Esophagus muscularis mucosa (tissue), 3 donors: ENCODE measurements around the gene NKAIN2.

ENCODE experiments used
- EP300 ChIP-seq: sonication (generic); formaldehyde crosslinking; IDR thresholded peaks from one replicate; pipeline ENCODE4 v1.6.1; 2017; ENCODE audit warnings: antibody characterized with exemption
- TF ChIP-seq, protein P1 (sequence below), 3 experiments: fragments of 200-600 bp in 2 of 3; fragments of 450-650 bp in 1 of 3; sonication (generic) in 2 of 3; IDR thresholded peaks; one replicate each; pipeline ENCODE4 v1.5.1; 2017 to 2019; ENCODE audit warnings: antibody characterized with exemption in 3 of 3, mild to moderate bottlenecking in 2 of 3, moderate library complexity in 1 of 3

DNA sequence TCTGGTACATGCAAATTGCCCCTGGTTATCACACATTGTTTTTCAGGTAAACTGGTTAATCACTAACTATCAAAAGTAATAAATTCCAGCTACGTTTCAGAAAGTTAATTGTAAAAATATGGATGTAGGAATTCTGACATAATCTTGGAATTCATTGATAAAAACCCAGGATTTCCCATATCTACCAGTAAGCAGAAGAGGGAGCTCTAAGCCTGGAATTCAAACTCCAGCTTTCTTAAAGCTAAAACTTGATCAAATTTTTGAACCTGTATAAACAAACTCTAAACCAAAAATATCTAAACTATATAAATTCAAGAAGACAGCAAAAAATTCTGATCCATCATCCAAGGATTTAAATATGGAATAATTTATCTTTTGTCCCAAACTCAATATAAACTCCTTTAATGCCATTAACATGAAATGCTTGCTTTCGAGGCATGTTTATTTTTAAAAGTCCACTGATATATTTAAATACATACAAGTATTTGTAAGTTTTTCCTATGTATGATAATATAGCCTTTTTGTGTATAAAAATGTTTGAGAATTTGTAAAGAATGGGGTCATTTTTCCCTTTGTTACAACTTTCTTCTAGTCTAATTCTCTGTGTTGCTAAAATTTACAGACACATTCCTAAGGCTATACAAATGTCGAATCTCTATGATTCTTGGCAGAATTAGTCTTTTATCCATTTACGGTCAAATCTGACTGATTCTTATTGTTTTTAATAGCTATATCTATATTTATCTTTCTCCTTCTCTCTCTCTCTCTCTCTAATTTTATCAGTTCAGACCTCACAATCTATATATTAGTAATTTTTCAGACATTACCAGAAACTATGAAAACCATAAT lies 1067.2 kb downstream of the NKAIN2 start:
- TF ChIP-seq, protein P1, sequence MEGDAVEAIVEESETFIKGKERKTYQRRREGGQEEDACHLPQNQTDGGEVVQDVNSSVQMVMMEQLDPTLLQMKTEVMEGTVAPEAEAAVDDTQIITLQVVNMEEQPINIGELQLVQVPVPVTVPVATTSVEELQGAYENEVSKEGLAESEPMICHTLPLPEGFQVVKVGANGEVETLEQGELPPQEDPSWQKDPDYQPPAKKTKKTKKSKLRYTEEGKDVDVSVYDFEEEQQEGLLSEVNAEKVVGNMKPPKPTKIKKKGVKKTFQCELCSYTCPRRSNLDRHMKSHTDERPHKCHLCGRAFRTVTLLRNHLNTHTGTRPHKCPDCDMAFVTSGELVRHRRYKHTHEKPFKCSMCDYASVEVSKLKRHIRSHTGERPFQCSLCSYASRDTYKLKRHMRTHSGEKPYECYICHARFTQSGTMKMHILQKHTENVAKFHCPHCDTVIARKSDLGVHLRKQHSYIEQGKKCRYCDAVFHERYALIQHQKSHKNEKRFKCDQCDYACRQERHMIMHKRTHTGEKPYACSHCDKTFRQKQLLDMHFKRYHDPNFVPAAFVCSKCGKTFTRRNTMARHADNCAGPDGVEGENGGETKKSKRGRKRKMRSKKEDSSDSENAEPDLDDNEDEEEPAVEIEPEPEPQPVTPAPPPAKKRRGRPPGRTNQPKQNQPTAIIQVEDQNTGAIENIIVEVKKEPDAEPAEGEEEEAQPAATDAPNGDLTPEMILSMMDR (IDR thresholded peaks at IDR 0.05): peak; percentile 64 to 73 (median 68)
- TF ChIP-seq EP300: no peak
